Measurements from ENCODE around the gene PPP1R15A.

DNA sequence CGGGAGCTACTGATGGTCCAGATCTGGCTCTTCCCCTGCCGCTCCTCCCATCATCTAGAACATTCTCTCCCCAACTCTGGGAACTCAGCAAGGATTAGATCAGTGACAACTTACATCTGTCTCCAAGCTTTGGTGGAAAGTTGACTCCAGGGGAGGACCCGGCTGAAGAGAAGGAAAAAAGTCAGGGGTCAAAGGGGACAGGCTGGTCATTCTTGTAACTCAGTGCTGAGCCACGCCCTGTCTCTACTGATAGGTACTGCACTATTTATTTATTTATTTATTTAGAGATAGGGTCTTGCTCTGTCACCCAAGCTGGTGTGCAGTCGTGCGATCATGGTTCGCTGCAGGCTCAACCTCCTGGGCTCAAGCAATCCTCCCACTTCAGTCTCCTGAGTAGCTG is 18.1 kb upstream of the PPP1R15A start:
- TF ChIP-seq, protein P1, sequence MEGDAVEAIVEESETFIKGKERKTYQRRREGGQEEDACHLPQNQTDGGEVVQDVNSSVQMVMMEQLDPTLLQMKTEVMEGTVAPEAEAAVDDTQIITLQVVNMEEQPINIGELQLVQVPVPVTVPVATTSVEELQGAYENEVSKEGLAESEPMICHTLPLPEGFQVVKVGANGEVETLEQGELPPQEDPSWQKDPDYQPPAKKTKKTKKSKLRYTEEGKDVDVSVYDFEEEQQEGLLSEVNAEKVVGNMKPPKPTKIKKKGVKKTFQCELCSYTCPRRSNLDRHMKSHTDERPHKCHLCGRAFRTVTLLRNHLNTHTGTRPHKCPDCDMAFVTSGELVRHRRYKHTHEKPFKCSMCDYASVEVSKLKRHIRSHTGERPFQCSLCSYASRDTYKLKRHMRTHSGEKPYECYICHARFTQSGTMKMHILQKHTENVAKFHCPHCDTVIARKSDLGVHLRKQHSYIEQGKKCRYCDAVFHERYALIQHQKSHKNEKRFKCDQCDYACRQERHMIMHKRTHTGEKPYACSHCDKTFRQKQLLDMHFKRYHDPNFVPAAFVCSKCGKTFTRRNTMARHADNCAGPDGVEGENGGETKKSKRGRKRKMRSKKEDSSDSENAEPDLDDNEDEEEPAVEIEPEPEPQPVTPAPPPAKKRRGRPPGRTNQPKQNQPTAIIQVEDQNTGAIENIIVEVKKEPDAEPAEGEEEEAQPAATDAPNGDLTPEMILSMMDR (conservative IDR thresholded peaks at IDR 0.05): no peak
- TF ChIP-seq ZFX (IDR thresholded peaks at IDR 0.05): no peak

All from C4-2B (cell line).